H9 (cell line): ENCODE measurements around the gene RBFOX1. TPM values are rescaled to one million over a fixed set of nuclear protein-coding genes. Genes with fewer than 3 reads are reported as not detected.

ENCODE experiments used
- DNase-seq: peaks from one replicate; pipeline ENCODE4 v3.0.0-alpha.2; 2017
- H2AFZ ChIP-seq: one replicate; pipeline ENCODE4 v1.6.1; 2013; ENCODE audit warnings: mild to moderate bottlenecking, low read length, control low read depth, moderate library complexity
- H2AK5ac ChIP-seq: 2 replicates; pipeline ENCODE4 v1.6.1; 2013; ENCODE audit warnings: low read length, control low read depth, mixed read lengths; ENCODE audit not compliant: insufficient read length
- H2BK120ac ChIP-seq: one replicate; pipeline ENCODE4 v1.6.1; 2013; ENCODE audit warnings: low read depth, mild to moderate bottlenecking, low read length, control low read depth, inconsistent platforms; ENCODE audit not compliant: poor library complexity, severe bottlenecking
- H2BK12ac ChIP-seq: 2 replicates; pipeline ENCODE4 v1.6.1; 2013; ENCODE audit warnings: low read length, control low read depth, mixed read lengths, low read depth; ENCODE audit not compliant: insufficient read length
- H2BK15ac ChIP-seq: 2 replicates; pipeline ENCODE4 v1.6.1; 2013; ENCODE audit warnings: low read depth, low read length, control low read depth
- H2BK20ac ChIP-seq: one replicate; pipeline ENCODE4 v1.6.1; 2013; ENCODE audit warnings: low read depth, mild to moderate bottlenecking, low read length, control low read depth, inconsistent platforms; ENCODE audit not compliant: poor library complexity, severe bottlenecking
- H2BK5ac ChIP-seq: 2 replicates; pipeline ENCODE4 v1.6.1; 2013; ENCODE audit warnings: low read length, control low read depth, mixed read lengths; ENCODE audit not compliant: insufficient read length
- H3K14ac ChIP-seq: 2 replicates; pipeline ENCODE4 v1.6.1; 2013; ENCODE audit warnings: low read length, control low read depth; ENCODE audit not compliant: insufficient read depth
- H3K18ac ChIP-seq: 2 replicates; pipeline ENCODE4 v1.6.1; 2013; ENCODE audit warnings: low read depth, mild to moderate bottlenecking, mixed read lengths, low read length, control low read depth; ENCODE audit not compliant: insufficient read length
- H3K23ac ChIP-seq: 2 replicates; pipeline ENCODE4 v1.6.1; 2013; ENCODE audit warnings: low read length, control low read depth, mixed read lengths, low read depth; ENCODE audit not compliant: insufficient read length
- H3K23me2 ChIP-seq: 2 replicates; pipeline ENCODE4 v1.6.1; 2013; ENCODE audit warnings: low read depth, mild to moderate bottlenecking, mixed read lengths, low read length, control low read depth; ENCODE audit not compliant: insufficient read length, poor library complexity, severe bottlenecking
- H3K27ac ChIP-seq: 2 replicates; pipeline ENCODE4 v1.5.1; 2013; ENCODE audit warnings: low read length, control low read depth, mixed read lengths, low read depth; ENCODE audit not compliant: insufficient read length
- H3K27me3 ChIP-seq: 2 replicates; pipeline ENCODE4 v1.6.1; 2013; ENCODE audit warnings: low read length, control low read depth, inconsistent platforms; ENCODE audit not compliant: insufficient read depth
- H3K4ac ChIP-seq: 2 replicates; pipeline ENCODE4 v1.6.1; 2013; ENCODE audit warnings: low read depth, mild to moderate bottlenecking, control low read depth, inconsistent platforms, low read length, moderate library complexity
- H3K4me1 ChIP-seq: 2 replicates; pipeline ENCODE4 v1.6.1; 2013; ENCODE audit warnings: low read length, control low read depth, inconsistent platforms; ENCODE audit not compliant: insufficient read depth
- H3K4me2 ChIP-seq: 2 replicates; pipeline ENCODE4 v1.6.1; 2013; ENCODE audit warnings: low read length, control low read depth, mixed read lengths; ENCODE audit not compliant: insufficient read length, insufficient read depth
- H3K56ac ChIP-seq: 2 replicates; pipeline ENCODE4 v1.6.1; 2013; ENCODE audit warnings: low read depth, mild to moderate bottlenecking, mixed read lengths, low read length, control low read depth; ENCODE audit not compliant: insufficient read length
- H3K79me1 ChIP-seq: 2 replicates; pipeline ENCODE4 v1.6.1; 2013; ENCODE audit warnings: low read depth, mild to moderate bottlenecking, moderate library complexity, low read length, control low read depth, inconsistent platforms; ENCODE audit not compliant: insufficient read depth, poor library complexity, severe bottlenecking
- H3K79me2 ChIP-seq: 2 replicates; pipeline ENCODE4 v1.6.1; 2013; ENCODE audit warnings: low read length, control low read depth, inconsistent platforms; ENCODE audit not compliant: insufficient read depth
- H3K9ac ChIP-seq: 2 replicates; pipeline ENCODE4 v1.6.1; 2013; ENCODE audit warnings: low read length, control low read depth, mixed read lengths; ENCODE audit not compliant: insufficient read length; ENCODE audit errors: extremely low read depth
- H3K9me3 ChIP-seq: one replicate; pipeline ENCODE4 v1.6.1; 2013; ENCODE audit warnings: low read depth, low read length, inconsistent platforms; ENCODE audit not compliant: control insufficient read depth
- H3T11ph ChIP-seq: one replicate; pipeline ENCODE4 v1.6.1; 2013; ENCODE audit warnings: mild to moderate bottlenecking, low read length, control low read depth, inconsistent platforms
- H4K20me1 ChIP-seq: one replicate; pipeline ENCODE4 v1.6.1; 2013; ENCODE audit not compliant: control insufficient read depth, insufficient read length, insufficient read depth
- H4K5ac ChIP-seq: 2 replicates; pipeline ENCODE4 v1.6.1; 2013; ENCODE audit warnings: low read depth, mild to moderate bottlenecking, mixed read lengths, low read length, control low read depth; ENCODE audit not compliant: insufficient read length
- H4K8ac ChIP-seq: replicated peaks from 2 replicates; pipeline ENCODE4 v1.6.1; 2013; ENCODE audit warnings: low read length, control low read depth, mixed read lengths, low read depth; ENCODE audit not compliant: insufficient read length
- H4K91ac ChIP-seq: 2 replicates; pipeline ENCODE4 v1.6.1; 2013; ENCODE audit warnings: low read depth, mild to moderate bottlenecking, moderate library complexity, mixed read lengths, low read length, control low read depth; ENCODE audit not compliant: insufficient read length
- H3K27ac Mint-ChIP-seq, 3 experiments: 2 replicates in 2 of 3; 3 replicates in 1 of 3; pipeline ENCODE4 v1.8.0; 2020 to 2021; ENCODE audit warnings: mixed read lengths in 3 of 3, mild to moderate bottlenecking in 1 of 3, moderate library complexity in 1 of 3
- H3K27me3 Mint-ChIP-seq: 2 replicates; pipeline ENCODE4 v1.8.0; 2021; ENCODE audit warnings: low read depth, mild to moderate bottlenecking, moderate library complexity, mixed read lengths
- H3K36me3 Mint-ChIP-seq, 3 experiments: 2 replicates in 2 of 3; 3 replicates in 1 of 3; pipeline ENCODE4 v1.8.0; 2020 to 2021; ENCODE audit warnings: low read depth in 3 of 3, mixed read lengths in 3 of 3; ENCODE audit not compliant: insufficient read depth in 1 of 3
- H3K4me1 Mint-ChIP-seq, 2 experiments: 2 replicates each; pipeline ENCODE4 v1.8.0; 2020; ENCODE audit warnings: mixed read lengths in 2 of 2
- H3K4me3 Mint-ChIP-seq, 2 experiments: 2 replicates in 1 of 2; 3 replicates in 1 of 2; pipeline ENCODE4 v1.8.0; 2020 to 2021; ENCODE audit warnings: mild to moderate bottlenecking in 2 of 2, mixed read lengths in 2 of 2, moderate library complexity in 1 of 2
- H3K9me3 Mint-ChIP-seq, 2 experiments: 2 replicates in 1 of 2; 3 replicates in 1 of 2; pipeline ENCODE4 v1.8.0; 2020; ENCODE audit warnings: mild to moderate bottlenecking in 2 of 2, mixed read lengths in 2 of 2, moderate library complexity in 1 of 2
- CTCF ChIP-seq: fragments of 200-600 bp; sonication (generic); conservative IDR thresholded peaks from 3 replicates; pipeline ENCODE4 v1.8.0; 2021; ENCODE audit warnings: antibody characterized with exemption, mild to moderate bottlenecking
- WGBS: extraction: QIAGEN DNeasy Blood & Tissue Kit; methylation state at CpG from one replicate; pipeline ENCODE4 v1.1.7; 2013; ENCODE audit warnings: missing lambda C conversion rate, low lambda C conversion rate, mixed read lengths; ENCODE audit not compliant: insufficient read length; ENCODE audit errors: extremely low coverage; 5-methylcytosine and 5-hydroxymethylcytosine counted together
- total RNA-seq: library from RNA; stranded (reverse); gene quantifications from 2 replicates; pipeline ENCODE4 v1.2.1, GENCODE V29; 2021

Gene RBFOX1
- total RNA-seq, 1 experiment from 2014 or later, result 2.0 TPM

- Histone ChIP-seq H4K20me1 (no peaks in the 10 kb centered on the region), H4K91ac (no peak overlapping the region), H3K23ac (no peak overlapping the region), H3T11ph (no peak overlapping the region), H2AFZ (no peak overlapping the region), H2BK12ac (no peak overlapping the region), H2AK5ac (no peak overlapping the region), H3K4me2 (no peak overlapping the region), H3K18ac (no peak overlapping the region), H4K8ac (no peak overlapping the region), H3K23me2 (no peaks in the 10 kb centered on the region), H4K5ac (no peak overlapping the region), H3K9ac (no peak overlapping the region), H3K27ac (no peak overlapping the region), H2BK5ac (no peak overlapping the region), H2BK120ac (no peak overlapping the region), H3K4ac (no peak overlapping the region), H2BK20ac (no peak overlapping the region), H3K79me1 (no peaks in the 10 kb centered on the region), H3K56ac (no peak overlapping the region), H3K27me3 (no peaks in the 10 kb centered on the region), H3K4me1 (peaks cover 3% of the 10 kb centered on the region; the same call in 1 of the 2 replicates), H3K14ac (no peak overlapping the region), H3K79me2 (no peaks in the 10 kb centered on the region), H3K9me3 (no peaks in the 10 kb centered on the region), H2BK15ac (no peak overlapping the region)
- Mint-ChIP-seq H3K27me3 (no peaks in the 10 kb centered on the region), H3K27ac (no peak overlapping the region), H3K9me3 (peaks cover 0 to 2% of the 10 kb centered on the region in 2 experiments; a peak in 2 of 5 replicates), H3K36me3 (peaks cover 0 to 3% (median 3%) of the 10 kb centered on the region in 3 experiments; a peak in 2 of 7 replicates), H3K4me3 (no peak overlapping the region), H3K4me1 (peaks cover 21 to 24% of the 10 kb centered on the region in 2 experiments)
- DNase-seq, result no peak
- WGBS, result no CpG with 5 or more reads among the region's 3 CpGs
- no peak for TF ChIP-seq CTCF
These were observed 116.7 kb downstream of the RBFOX1 start for GRCh38 chr16:7449306-7449705.
